ENCODE data around the gene SLC6A7. TPM values are rescaled to one million over a fixed set of nuclear protein-coding genes. Genes with fewer than 3 reads are reported as not detected.

Gene SLC6A7
- total RNA-seq, 4 donors from 2014 or later = not detected

DNA sequence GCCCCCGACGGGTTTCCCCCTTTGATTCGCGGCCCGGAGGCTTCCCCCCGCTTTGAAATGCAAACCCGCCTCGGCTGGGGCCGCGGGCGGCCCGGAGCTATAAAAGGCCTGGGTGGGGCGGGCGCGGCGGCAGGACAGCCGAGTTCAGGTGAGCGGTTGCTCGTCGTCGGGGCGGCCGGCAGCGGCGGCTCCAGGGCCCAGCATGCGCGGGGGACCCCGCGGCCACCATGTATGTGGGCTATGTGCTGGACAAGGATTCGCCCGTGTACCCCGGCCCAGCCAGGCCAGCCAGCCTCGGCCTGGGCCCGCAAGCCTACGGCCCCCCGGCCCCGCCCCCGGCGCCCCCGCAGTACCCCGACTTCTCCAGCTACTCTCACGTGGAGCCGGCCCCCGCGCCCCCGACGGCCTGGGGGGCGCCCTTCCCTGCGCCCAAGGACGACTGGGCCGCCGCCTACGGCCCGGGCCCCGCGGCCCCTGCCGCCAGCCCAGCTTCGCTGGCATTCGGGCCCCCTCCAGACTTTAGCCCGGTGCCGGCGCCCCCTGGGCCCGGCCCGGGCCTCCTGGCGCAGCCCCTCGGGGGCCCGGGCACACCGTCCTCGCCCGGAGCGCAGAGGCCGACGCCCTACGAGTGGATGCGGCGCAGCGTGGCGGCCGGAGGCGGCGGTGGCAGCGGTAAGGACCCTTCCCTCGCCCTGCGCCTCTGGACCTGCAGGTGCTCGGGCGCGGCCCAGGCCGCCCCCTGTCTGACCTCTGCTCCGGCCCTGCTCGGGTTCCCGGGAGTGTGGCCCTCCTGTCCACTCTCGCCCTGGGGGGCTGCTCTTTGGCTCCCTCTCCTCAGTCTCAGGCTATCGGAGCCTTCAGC lies 23.0 kb upstream of the SLC6A7 start, which contains the start of gene CDX1:
TSS of gene CDX1 (plus strand) at position 129 of the 862 bp plus-strand sequence. CDS start at position 228, 99 bp downstream.
- H3K27ac ChIP-seq (replicated peaks in 1 of 4) = no peak within 1 kb of the TSS
- intact Hi-C loops (cut with DNase I) = no loop called here
- TF ChIP-seq POLR2A (IDR thresholded peaks at IDR 0.05; ENCODE audit: low read depth) = no peak
- TF ChIP-seq EP300 (IDR thresholded peaks at IDR 0.05) = no peak
- no peak for TF ChIP-seq CTCF (IDR thresholded peaks at IDR 0.05)
- no peak for TF ChIP-seq POLR2AphosphoS5 (IDR thresholded peaks at IDR 0.05)
- WGBS = 56% methylated on average over 39 of the region's 93 CpGs
- H3K27me3 ChIP-seq = peaks cover 0 to 31% (median 6%) of the 10 kb centered on the region in 4 donors
- no peak for DNase-seq (ENCODE audit: extremely low spot score)
- H3K9me3 ChIP-seq = no peaks in the 10 kb centered on the region
- no peaks in the 10 kb centered on the region for H3K36me3 ChIP-seq
- no peak within 1 kb of the TSS for H3K4me3 ChIP-seq
- H3K4me1 ChIP-seq = peaks cover 25 to 32% (median 29%) of the 10 kb centered on the region in 4 donors

DNA sequence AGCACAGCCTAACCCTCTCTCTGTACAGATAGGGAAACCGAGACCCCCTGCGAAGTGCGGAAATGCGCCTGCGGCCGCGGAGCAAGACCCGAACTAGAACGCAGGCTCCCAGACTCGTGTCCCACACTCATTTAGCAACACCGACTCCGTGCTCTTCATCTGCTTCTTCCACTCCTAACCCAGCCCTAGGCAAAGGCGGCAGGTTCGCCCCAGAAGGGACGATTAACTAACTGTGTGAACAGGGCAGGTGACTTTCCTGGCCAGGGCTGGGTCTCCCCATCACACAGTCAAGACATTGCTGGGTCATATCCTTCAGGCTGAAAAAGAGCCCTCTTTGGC lies 22.4 kb upstream of the SLC6A7 start:
- WGBS = 89% methylated on average over 14 of the region's 15 CpGs
- intact Hi-C loops (cut with DNase I) = no loop called here
- no peak for TF ChIP-seq POLR2A (IDR thresholded peaks at IDR 0.05; ENCODE audit: low read depth)
- TF ChIP-seq EP300 (IDR thresholded peaks at IDR 0.05) = no peak
- TF ChIP-seq CTCF (IDR thresholded peaks at IDR 0.05) = no peak
- no peak for TF ChIP-seq POLR2AphosphoS5 (IDR thresholded peaks at IDR 0.05)
- no peak overlapping the region for H3K4me3 ChIP-seq
- DNase-seq (ENCODE audit: extremely low spot score) = no peak
- peaks cover 21 to 30% (median 26%) of the 10 kb centered on the region in 4 donors for H3K4me1 ChIP-seq
- no peak overlapping the region for H3K27ac ChIP-seq (replicated peaks in 1 of 4)
- peaks cover 0 to 31% (median 6%) of the 10 kb centered on the region in 4 donors for H3K27me3 ChIP-seq
- H3K36me3 ChIP-seq = no peaks in the 10 kb centered on the region
- H3K9me3 ChIP-seq = no peaks in the 10 kb centered on the region

DNA sequence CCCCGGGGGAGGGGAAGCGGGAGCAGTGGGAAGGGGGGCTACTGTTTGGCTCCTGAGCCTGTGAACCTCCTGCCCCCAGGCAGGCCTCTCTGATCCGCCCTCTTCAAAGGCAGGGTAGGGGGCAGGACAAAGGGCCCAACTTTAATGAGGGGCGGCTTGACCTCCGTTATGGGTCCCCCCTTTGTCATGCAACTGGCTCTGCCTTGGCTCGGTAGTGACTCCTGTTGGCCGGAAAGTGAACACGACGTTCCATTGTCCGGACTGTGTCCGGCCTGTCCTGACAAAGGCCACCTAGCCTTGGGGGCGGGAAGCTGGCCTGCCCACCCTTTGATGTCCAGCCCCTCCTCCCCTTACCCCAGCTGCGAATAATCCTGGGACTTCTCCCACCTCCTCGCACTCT lies 22.0 kb upstream of the SLC6A7 start:
- intact Hi-C loops (cut with DNase I) = no loop called here
- H3K27me3 ChIP-seq = peaks cover 0 to 31% (median 6%) of the 10 kb centered on the region in 4 donors

DNA sequence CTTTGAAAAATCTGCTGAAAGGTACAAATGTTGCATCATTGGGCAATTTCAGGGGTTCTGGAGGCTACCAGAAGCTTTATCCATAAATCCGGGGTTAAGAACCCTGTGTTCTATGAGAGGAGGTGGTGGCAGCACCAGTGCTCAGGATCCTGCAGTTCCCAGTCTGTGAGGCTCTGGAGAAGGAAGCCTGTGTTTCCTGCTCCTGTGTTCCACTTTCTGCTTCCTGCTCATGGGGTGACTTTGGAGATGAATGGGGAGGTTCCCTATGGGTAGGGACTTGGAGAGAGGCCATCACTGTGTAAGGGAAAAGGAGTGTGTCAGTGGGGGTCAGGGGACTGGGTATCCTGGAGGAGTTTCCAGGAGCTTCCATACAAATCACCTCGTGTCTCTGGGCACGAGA lies 21.0 kb upstream of the SLC6A7 start:
- TF ChIP-seq POLR2AphosphoS5 (IDR thresholded peaks at IDR 0.05) (no peak), EP300 (IDR thresholded peaks at IDR 0.05) (no peak), CTCF (IDR thresholded peaks at IDR 0.05) (no peak), POLR2A (IDR thresholded peaks at IDR 0.05; ENCODE audit: low read depth) (no peak)
- Histone ChIP-seq H3K4me3 (no peak overlapping the region), H3K27me3 (peaks cover 0 to 31% (median 6%) of the 10 kb centered on the region in 4 donors), H3K4me1 (peaks cover 13 to 21% (median 18%) of the 10 kb centered on the region in 4 donors), H3K27ac (replicated peaks in 1 of 4) (no peak overlapping the region), H3K36me3 (no peaks in the 10 kb centered on the region), H3K9me3 (no peaks in the 10 kb centered on the region)
- intact Hi-C loops (cut with DNase I) = no loop called here
- no peak for DNase-seq (ENCODE audit: extremely low spot score)
- WGBS = 66% methylated on average over 3 of the region's 3 CpGs

More for the DNA sequence above, 22.0 kb upstream of the SLC6A7 start:
- Histone ChIP-seq H3K27ac (replicated peaks in 1 of 4) (no peak overlapping the region), H3K36me3 (no peaks in the 10 kb centered on the region), H3K4me3 (no peak overlapping the region), H3K4me1 (peaks cover 21 to 30% (median 26%) of the 10 kb centered on the region in 4 donors), H3K9me3 (no peaks in the 10 kb centered on the region)
- WGBS = 93% methylated on average over 11 of the region's 14 CpGs
- no peak for TF ChIP-seq POLR2A (IDR thresholded peaks at IDR 0.05; ENCODE audit: low read depth)
- no peak for TF ChIP-seq CTCF (IDR thresholded peaks at IDR 0.05)
- no peak for TF ChIP-seq POLR2AphosphoS5 (IDR thresholded peaks at IDR 0.05)
- no peak for TF ChIP-seq EP300 (IDR thresholded peaks at IDR 0.05)
- DNase-seq (ENCODE audit: extremely low spot score) = no peak
